Measurements from ENCODE around the gene DCTN3.

- TF ChIP-seq CTCF (IDR thresholded peaks at IDR 0.05) (no peak), EP300 (IDR thresholded peaks at IDR 0.05) (no peak), POLR2AphosphoS5 (IDR thresholded peaks at IDR 0.05) (no peak), POLR2A (IDR thresholded peaks at IDR 0.05) (no peak)
Measured at GRCh38 chr9:34654323-34655051, 34.2 kb upstream of the DCTN3 start.
